Measurements from ENCODE around the gene CHCT1.
A peak's percentile ranks its signal among the peaks of the same experiment; 100 is the strongest.
"Not testable (repeated sequence)": the region's sequence is repeated elsewhere in the genome, so short reads cannot be mapped to it uniquely, and the experiment has no call there.

Gene CHCT1

DNA sequence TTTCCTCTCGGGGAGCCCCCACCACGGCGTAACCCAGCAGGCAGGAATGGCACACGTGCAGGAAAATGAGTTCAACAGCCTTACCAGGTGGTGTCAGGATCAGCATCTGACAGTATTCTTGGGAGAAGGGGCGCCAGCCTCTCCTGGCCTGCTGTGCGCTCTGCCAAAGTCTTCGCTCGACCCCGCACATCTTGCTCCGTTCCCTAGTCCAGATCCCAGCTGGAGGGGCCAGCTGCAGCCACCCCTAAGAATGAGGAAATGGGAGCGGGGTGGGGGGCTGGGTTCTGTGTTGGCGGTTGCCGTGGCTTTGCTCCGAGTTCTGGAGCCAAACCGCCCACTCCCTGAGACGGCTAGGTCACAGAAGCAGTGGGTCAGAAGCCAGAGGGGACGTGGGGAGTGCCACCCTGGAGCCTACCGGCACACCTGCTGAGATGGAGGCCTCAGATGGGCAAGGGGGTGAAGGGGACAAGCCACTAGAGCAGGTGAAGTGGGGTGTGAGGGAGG is at the start of gene CHCT1:
CHCT1 (plus strand) TSS at position 328 of the 504 bp plus-strand sequence; CDS start at position 432, 104 bp downstream.
- no peak for DNase-seq

DNA sequence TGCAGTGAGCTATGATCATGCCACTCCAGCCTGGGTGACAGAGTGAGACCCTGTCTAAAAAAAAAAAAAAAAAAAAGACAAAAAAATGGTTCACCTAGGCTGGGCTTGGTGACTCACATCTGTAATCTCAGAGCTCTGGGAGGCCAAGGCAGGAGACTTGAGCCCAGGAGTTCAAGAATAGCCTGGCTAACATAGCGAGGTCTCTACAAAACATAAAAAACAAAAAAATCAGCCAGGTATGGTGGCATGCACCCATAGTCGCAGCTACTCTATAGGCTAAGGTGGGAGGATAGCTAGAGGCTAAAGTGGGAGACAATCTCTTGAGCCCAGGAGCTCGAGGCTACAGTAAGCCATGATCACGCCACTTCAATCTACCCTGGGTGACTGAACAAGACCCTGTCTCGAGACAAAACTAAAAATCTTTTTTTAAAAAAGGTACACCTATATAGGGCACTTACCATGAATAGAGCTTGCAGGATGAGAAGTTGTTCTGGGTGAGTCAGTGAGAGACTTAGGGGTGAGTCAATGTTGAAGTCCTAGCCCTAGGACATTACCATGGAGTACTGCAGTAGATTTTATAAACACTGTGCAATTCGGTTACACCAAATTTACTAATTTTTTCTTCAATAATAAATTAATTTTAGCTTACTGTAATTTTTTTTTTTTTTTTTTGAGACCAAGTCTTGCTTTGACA is 49.4 kb upstream of the CHCT1 start:
- DNase-seq = no peak

DNA sequence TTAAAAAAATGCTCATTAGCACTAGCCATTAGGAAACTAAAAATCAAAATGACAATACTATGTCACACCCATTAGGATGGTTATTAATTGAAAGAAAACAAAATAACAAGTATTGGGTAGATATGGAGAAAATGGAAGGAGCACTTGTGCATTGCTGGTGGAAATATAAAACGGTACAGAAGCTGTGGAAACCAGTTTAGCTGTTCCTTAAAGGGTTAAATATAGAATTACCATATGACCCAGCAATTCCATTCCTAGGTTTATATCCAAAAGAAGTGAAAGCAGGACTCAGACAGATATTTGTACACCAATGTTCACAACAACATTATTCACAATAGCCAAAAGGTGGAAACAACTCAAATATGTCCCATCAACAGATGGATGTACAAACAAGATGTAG is 44.1 kb upstream of the CHCT1 start:
- DNase-seq = not testable (repeated sequence)

DNA sequence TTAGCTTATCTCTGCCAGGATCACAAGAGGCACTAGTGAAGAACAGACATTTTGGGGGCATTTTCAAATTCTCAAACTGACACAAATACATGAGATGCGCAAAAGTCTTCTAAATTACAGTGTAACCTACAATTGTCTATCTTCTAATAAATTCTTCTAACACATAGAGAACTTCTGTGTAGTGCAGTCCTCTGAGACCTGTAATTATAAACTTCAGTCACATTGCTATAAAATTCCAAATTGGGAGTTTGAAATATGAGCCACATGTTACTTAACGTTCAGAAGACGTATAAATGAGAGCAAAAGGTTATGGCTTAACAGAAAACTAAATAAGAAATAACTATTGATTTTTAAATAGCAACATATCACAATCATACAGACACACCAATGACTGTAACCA is 42.8 kb upstream of the CHCT1 start:
- DNase-seq = not testable (repeated sequence)

DNA sequence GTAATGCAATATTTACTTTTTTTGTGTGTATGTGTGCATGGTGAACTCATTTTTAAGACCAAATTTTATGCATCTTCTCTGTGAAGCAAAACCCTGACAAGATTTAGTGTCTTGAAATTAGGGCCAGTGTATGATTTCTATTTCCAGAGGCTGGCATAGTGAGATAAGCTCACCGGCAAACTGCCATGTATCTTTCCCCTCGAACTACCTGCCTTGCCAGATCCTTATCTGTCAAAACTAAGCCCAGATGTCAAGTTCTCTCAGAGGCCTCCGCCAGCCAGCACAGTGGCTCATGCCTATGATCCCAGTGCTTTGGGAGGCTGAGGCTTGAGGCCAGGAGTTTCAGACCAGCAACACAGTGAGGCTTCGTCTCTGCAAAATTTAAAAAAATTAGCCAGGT is 40.3 kb upstream of the CHCT1 start:
- no peak for DNase-seq

DNA sequence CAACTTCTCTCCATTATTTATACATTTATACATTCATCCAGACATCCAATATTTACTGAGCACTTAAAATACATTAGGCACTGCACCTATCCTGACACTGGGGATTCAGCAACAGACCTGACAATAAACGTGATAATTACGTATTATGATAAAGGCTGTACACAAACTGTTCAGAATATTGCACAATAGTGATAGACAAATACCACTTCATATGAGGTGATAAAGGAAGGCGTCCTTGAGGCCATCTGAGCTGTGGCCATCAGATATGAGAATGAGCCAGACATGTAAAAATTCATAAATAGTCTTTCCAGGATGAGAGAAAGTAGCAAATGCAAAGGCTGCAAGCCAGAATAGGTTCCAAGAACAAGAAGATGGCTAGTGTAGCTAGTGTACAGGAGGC is 38.9 kb upstream of the CHCT1 start:
- DNase-seq = no peak

DNA sequence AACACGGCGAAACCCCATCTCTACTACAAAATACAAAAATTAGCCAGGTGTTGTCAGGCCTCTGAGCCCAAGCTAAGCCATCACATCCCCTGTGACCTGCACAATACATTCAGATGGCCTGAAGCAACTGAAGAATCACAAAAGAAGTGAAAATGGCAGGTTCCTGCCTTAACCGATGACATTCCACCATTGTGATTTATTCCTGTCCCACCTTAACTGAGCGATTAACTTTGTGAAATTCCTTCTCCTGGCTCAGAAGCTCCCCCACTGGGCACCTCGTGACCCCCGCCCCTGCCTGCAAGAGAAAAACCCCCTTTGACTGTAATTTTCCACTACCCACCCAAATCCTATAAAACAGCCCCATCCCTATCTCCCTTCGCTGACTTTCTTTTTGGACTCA is 37.4 kb upstream of the CHCT1 start:
- DNase-seq = not testable (repeated sequence)

DNA sequence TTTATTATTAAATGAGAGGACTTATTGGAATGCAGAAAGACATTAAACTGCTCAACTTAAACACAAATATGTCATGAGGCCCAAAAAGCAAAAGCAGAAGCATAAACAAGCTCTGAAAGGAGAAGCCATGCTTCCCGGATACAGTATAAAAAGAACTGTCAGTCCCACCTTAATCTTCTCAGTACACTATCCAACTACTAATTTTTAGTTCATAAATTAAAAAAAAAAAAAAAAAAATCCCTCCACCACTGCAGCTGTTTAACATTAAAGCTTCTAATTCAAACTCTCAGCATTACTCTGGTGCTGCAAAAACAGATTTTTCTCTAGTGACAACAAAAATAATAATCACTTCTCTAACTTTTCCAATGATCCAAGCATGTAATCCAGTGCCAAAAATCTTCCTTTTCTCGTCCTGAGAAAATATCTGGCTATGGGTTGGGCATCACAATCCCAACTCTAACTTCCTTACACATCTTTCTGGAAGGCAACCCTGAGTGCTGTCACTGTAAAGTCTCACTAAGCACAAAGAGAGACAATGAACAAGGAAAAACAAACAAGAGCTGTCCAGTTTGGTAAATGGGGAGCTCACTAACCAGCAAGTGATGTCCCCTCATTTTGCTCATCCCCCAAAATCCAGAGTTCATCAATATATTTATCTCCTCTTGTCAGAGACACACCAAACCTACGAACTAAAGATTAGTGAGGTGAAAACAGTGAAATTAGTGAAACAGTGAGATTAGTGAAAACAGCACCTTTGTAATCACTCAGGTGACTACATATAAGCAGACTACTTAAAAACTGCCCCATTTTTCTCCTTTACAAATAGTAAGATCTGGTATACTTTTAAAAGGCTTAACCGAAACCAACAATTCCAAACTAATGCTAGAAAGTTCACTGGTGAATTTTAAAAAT is 35.9 kb upstream of the CHCT1 start:
- DNase-seq = no peak

DNA sequence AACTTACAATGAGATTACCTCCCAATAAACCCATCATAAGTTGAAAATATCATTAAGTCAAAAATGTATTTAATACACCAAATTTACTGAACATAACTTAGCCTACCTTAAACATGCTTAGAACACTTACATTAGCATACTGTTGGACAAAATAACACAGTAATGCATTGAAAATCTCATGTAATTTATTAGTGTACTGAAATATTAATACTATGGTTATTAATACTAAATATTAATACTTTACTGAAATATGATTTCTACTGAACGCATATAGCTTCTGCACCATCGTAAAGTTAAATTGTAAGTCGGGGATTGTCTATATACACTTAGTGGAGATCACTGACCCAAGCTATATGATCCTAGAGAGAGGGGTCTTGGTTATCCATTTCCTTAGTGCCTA is 34.6 kb upstream of the CHCT1 start:
- no peak for DNase-seq

DNA sequence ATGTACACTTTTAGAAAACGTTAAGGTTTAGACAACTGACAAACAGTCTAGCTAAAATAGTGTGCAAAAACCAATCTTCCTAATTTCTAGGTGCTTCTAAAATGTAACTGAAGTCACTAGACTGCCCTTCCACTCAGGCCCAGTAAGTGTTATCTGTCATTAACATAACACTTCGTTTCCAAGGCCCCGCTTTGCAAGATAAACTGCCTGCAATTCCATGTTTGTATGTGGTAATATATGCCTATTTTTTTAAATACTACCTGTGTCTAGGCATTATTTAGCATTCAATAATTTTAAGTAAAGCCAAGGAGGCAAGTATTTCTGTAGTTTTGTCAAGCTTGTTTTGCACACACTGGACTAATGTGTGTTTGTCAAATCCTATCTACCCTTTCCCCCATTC is 33.5 kb upstream of the CHCT1 start:
- no peak for DNase-seq

DNA sequence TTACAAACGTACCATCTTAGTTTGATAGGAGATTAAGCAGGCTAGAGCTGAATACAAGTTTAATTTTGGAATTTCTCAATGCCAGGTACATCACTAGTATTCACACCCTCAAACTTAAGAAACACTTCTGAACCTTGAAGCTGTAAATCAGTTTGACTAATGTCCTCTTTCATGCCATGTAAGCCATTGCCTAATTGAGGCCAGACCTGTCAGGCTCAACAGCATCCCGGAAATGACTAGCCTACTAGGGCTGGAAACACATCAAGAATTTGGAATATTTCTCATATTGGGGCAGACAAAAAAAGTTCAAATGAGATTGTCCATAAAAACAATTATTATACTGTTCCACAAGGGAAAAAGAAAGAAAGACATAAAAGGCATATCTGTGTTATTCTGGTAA is 32.1 kb upstream of the CHCT1 start:
- DNase-seq = no peak

DNA sequence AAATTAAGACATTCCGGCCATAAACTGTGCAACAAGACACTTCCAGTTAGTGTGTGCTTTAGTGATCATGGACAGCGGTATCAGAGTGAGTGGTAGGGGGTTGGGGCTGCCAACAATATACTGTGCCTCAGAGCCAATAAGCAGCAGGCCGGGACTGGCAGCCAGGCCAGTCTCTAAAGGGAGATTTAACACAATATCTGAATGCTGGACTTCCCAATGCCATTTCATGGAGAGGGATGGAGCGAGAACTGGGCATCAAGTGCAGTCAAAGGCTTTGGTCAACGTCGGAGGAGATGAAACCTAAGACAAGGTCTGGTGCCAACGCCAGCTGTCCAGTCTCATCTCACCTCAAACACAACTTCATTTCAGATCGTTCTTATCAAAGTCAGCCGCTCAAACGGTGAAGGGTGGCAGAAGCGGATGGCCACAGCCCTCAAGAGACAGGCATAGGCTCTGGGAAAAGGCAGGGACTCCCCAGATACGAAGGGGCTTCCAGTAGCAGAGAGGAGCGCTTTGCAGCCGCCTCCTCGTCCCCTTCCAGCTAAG is 31.3 kb upstream of the CHCT1 start:
- DNase-seq = peak; percentile 8 to 27

DNA sequence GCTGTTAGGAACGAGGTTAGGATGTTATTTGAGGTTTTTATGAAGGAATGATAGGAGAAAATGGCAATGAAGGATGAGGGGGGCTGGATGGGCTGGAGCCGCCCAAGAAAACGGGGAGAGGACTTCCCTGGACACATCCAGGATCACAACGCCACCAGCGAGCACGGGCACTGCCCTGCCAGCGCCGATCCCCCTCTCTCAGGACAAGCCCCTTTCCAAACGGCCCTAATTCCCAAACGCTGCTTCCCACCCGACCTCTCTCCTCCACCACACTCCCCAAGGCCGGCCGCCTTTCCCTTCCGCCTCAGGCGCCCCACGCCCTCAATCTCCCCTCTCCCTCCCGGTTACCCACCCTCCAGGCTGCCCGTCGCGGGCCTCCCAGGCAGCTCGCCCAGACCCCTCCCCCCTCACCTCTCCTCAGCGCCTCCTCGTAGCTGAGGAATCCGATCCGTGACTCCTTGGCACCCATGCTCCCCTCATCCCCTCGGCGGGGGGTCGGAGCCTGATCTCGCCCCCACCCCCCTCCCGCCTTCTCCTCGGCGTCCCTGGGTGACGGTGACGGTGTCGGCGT is 30.7 kb upstream of the CHCT1 start:
- DNase-seq = no peak

DNA sequence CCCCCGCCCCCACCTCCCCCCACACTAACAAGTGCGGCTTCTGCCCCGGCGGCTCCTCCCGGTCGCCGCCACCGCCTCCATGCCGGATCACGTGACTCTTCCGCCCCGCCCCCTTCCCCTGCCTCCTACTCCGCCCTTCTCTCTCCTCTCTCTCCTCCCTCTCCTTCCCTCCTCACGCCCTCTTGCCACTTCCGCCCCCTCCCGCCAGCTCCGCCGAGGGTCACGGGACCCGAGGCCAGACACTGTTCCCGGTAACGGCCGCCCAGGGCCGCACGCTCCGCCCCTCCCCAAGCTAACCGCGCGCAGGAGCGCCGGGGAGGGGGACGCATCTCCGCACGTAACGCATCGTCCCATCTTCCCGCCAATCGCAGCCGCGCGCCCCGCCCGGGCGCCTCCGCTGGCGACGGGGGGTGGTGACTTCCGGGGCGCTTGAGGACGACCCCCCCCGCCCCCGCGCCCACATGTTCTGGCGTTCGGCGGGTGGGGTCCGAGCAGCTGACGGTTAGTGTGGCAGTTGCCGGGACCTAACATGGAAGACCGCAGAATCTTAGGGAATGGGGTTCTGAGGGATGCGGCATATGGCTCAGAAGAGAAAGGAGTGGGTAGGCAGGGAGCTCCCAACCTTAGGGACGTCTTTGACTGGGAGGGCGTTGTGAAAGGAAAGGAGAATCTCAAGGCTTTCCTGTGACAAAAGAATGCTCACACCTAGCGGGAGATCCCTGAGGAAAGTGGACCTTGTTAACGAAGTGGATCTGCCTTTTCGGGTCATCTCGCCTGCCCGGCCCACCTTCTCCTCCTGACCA is 30.0 kb upstream of the CHCT1 start, which contains the start of gene USP32:
USP32 (minus strand) TSS at position 92 of the 803 bp plus-strand sequence. CDS start 194 bp downstream, outside the sequence.
- DNase-seq = peak; percentile 99

DNA sequence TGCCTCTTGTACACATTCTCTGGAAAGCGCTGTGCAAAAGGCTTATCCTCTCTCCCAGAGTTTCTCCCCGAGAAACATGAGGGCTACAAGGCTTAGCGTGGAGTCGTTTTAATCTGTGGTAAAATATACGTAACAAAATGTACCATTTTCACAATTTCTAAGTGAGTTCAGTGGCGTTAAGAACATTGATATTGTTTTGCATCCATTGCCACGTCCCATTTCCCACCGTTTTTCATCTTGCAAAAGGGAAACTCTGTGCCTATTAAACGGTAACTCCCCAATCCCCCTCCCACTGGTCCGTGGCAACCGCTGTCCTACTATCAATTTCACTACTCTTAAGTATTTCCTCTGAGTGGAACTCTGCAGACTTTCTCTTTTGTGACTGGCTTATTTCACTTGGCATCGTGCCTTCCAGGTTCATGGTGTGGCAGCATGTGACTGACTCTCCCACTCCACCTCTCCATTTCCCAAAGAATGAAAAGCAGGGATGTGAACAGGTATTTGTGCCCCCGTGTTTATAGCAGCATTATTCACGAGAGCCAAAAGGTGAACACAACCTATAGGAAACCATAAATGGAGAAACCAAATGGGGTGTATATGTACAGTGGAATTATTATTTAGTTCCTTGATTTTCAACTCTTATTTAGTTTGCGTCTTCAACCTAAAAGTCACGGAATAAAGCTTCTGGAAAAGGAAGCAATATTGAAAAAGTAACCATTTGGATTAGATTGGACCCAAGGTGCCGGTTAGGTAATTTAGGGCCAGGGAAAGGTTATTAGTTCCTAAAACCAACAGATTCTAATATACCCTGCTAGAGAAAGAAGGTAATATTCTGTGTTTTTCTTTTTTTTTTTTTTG is 29.2 kb upstream of the CHCT1 start:
- peak; percentile 49 to 63 for DNase-seq

DNA sequence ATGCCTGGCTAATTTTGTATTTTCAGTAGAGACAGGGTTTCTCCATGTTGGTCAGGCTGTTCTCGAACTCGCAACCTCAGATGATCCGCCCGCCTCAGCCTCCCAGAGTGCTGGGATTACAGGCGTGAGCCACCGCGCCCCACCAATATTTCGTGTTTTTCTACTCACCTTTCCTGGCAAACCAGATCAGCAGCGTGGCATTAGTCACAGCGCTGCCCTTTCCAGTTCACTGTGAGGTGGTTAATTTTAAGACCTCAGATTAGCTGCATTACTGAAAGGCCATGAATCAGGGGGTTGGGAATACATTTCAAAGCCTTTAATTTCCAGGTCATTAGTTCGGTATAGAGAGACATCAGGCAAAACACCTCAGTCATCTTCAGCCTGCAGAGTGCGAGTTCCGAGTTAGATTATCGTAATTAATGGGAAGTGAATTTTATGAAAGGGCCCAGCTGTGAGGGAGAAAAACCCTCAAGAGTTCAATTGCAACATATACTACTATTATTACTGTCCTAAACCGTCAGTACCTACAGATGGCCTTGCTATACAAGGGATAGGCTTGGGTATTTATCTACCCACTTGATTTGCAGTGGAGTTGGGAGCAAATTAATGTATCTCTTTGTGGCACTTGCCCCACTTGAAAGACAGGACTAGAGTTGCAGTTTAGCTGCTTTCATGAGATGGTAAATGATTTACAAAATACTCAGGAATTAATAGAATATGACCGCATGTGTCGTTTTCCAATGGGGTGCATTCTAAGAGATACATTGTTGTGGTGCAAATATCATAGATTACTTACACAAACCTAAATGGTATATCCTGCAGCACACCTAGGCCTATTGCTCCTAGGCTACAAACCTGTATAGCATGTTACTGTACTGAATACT is 28.2 kb upstream of the CHCT1 start:
- no peak for DNase-seq

DNA sequence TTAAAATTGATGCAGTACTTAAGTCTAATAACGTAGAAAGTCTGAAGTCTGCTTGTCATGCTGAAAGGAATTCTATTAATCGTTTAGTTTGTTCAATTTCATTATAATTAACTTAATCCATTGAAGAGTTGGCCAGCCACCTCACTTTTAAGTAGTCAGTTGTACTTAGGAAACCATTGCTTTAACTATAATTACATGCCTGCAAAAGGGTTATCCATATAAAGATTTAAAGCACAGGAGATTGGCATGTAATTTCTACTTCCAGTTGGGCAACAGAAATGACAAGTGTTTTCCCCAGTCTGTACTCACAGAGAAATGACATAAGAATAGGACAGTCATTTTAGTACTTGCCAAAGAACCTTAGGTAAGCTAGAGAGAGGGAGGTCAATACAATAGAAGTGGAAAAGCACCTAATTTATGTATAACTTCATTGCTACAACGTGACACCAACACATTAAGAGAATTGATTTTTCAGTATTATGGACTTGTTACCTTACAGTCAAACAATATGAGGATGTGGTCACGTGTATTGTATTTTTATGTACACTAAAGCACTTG is 26.7 kb upstream of the CHCT1 start:
- DNase-seq = no peak

DNA sequence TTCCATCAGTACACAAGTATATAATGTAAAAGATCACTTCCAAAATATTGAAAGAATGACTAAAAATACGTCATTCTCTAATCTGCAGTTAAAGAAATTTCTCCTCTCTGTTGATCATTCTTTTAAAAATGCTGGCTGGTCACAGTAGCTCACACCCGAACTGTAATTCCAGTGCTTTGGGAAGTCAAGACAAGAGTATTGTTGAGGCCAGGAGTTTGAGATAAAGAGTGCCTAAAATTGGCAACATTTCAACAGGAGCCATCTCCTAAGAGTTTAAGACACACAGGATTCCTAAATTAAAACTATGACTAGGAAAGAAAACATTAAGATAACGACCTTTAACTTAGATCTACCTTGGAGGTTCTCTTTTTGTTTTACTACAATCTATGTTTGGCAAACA is 25.9 kb upstream of the CHCT1 start:
- DNase-seq = no peak

DNA sequence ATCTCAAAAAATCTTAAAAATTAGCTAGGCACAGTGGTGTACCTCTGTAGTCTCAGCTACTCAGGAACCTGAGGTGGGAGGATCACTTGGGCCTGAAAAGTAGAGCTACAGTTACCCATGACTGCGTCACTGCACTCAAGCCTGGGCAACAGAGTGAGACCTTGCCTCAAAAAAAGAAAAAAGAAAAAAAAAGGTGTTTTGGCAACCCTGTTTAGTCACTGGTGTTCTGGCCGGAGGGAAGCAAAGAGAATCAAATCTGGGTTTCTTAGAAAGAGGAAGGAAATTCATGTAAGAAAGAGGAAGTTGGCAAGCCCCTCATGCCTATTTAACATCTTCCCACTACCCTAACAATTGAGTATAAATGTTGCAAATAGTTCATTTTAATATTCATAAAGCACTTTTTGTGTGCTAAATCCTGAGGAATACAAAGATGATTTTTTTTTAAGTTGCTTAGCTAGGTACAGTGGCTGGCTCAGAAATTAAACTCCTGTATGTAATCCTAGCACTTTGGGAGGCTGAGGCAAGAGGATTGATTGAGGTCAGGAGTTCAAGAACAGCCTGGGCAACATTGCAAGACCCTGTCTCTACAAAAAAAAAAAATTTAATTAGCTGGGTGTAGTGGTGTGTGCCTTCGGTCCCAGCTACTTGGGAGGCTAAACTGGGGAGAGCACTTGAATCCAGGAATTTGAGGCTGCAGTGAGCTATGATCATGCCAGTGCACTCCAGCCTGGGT is 23.9 kb upstream of the CHCT1 start:
- DNase-seq = no peak

All from activated CD4-positive, alpha-beta T cell treated with anti-CD3 and anti-CD28 coated beads, Interleukin-2, amount 50 U/mL, for 48 hours (primary cell).